PC-3 (cell line): Measurements from ENCODE around the gene LGALSL. TPM values are rescaled to one million over a fixed set of nuclear protein-coding genes. Genes with fewer than 3 reads are reported as not detected.

Experiments used
- ATAC-seq: fragments of 200-7000 bp; cut with Tn5 transposase; 2 replicates; pipeline ENCODE4 v1.9.1; 2020; ENCODE audit warnings: mild to moderate bottlenecking, moderate library complexity
- BruUV-seq: library from RNA; stranded (reverse); fragments of 400-500 nt; replicated peaks from 2 replicates; lab custom pipeline; 2021; lab: Mats Ljungman, UMichigan
- CTCF ChIA-PET: fragments of 300-600 bp; sonication (Branson Sonifier 250); formaldehyde crosslinking; loops from one replicate; lab custom pipeline; 2022; ENCODE audit warnings: antibody characterized with exemption; lab: Charles Lee
- POLR2A ChIA-PET: fragments of 300-600 bp; sonication (Branson Sonifier 250); formaldehyde crosslinking; loops from one replicate; lab custom pipeline; 2022; ENCODE audit warnings: antibody characterized with exemption; ENCODE audit not compliant: unreplicated experiment; lab: Charles Lee
- DNase-seq: peaks from one replicate; pipeline ENCODE4 v3.0.0-alpha.2; 2015
- H2AFZ ChIP-seq: fragments of 300-600 bp; sonication (generic); 2 replicates; pipeline ENCODE4 v1.6.0; 2016; ENCODE audit warnings: antibody characterized with exemption, low read length
- H3F3A ChIP-seq: fragments of 300-600 bp; sonication (generic); one replicate; pipeline ENCODE4 v1.6.0; 2017; ENCODE audit warnings: antibody characterized with exemption, low read length, control low read depth, mild to moderate bottlenecking; ENCODE audit not compliant: unreplicated experiment
- H3K27ac ChIP-seq: fragments of 300-600 bp; sonication (generic); 2 replicates; pipeline ENCODE4 v1.5.1; 2016; ENCODE audit warnings: mild to moderate bottlenecking, low read length
- H3K27me3 ChIP-seq: fragments of 300-600 bp; sonication (generic); 2 replicates; pipeline ENCODE4 v1.6.1; 2016; ENCODE audit warnings: low read length, mixed read lengths
- H3K36me3 ChIP-seq: fragments of 300-600 bp; sonication (generic); 2 replicates; pipeline ENCODE4 v1.6.1; 2016; ENCODE audit warnings: low read depth, mixed run types, low read length, mixed read lengths
- H3K4me1 ChIP-seq: fragments of 300-600 bp; sonication (generic); 2 replicates; pipeline ENCODE4 v1.5.1; 2016; ENCODE audit warnings: low read length; ENCODE audit not compliant: insufficient read depth
- H3K4me2 ChIP-seq: fragments of 300-600 bp; sonication (generic); 2 replicates; pipeline ENCODE4 v1.6.0; 2016; ENCODE audit warnings: low read length
- H3K4me3 ChIP-seq: fragments of 300-600 bp; sonication (generic); 2 replicates; pipeline ENCODE4 v1.5.1; 2016; ENCODE audit warnings: mild to moderate bottlenecking, low read length, mixed read lengths
- H3K79me2 ChIP-seq: fragments of 300-600 bp; sonication (generic); 2 replicates; pipeline ENCODE4 v1.6.1; 2017; ENCODE audit warnings: low read length, mixed read lengths
- H3K9ac ChIP-seq: fragments of 300-600 bp; sonication (generic); 2 replicates; pipeline ENCODE4 v1.6.0; 2016; ENCODE audit warnings: mild to moderate bottlenecking, low read length
- H3K9me2 ChIP-seq: fragments of 300-600 bp; sonication (generic); replicated peaks from 2 replicates; pipeline ENCODE4 v1.6.1; 2016; ENCODE audit warnings: mixed run types, low read length, mixed read lengths
- H3K9me3 ChIP-seq: fragments of 300-600 bp; sonication (generic); 2 replicates; pipeline ENCODE4 v1.6.1; 2016; ENCODE audit warnings: low read length, mixed read lengths
- H4K20me1 ChIP-seq: fragments of 300-600 bp; sonication (generic); 2 replicates; pipeline ENCODE4 v1.6.1; 2016; ENCODE audit warnings: low read length, mixed read lengths
- EZH2 ChIP-seq: fragments of 300-600 bp; sonication (generic); IDR thresholded peaks from one replicate; pipeline ENCODE4 v1.6.1; 2017; ENCODE audit warnings: antibody characterized with exemption, mild to moderate bottlenecking, low read length; ENCODE audit not compliant: unreplicated experiment
- EZH2phosphoT487 ChIP-seq: fragments of 300-600 bp; sonication (generic); IDR thresholded peaks from 2 replicates; pipeline ENCODE4 v1.6.1; 2018; ENCODE audit warnings: mild to moderate bottlenecking, antibody characterized with exemption, low read length, borderline replicate concordance
- intact Hi-C: fragments of 100-400 bp; cut with micrococcal nuclease; formaldehyde crosslinking; loops from 2 replicates; pipeline ENCODE4 v1.9.0; 2023
- total RNA-seq: library from RNA; depleted of rRNA; stranded (reverse); fragments of >200 nt; gene quantifications from 2 replicates; pipeline ENCODE4 v1.2.3, GENCODE V29; 2014
- TF ChIP-seq, protein P1 (sequence below): fragments of 300-600 bp; sonication (generic); conservative IDR thresholded peaks from 2 replicates; pipeline ENCODE4 v1.5.1; 2017; ENCODE audit warnings: antibody characterized with exemption, low read depth, mild to moderate bottlenecking, low read length

The LGALSL gene
- total RNA-seq, 1 experiment from 2014 or later = 16.0 TPM

DNA sequence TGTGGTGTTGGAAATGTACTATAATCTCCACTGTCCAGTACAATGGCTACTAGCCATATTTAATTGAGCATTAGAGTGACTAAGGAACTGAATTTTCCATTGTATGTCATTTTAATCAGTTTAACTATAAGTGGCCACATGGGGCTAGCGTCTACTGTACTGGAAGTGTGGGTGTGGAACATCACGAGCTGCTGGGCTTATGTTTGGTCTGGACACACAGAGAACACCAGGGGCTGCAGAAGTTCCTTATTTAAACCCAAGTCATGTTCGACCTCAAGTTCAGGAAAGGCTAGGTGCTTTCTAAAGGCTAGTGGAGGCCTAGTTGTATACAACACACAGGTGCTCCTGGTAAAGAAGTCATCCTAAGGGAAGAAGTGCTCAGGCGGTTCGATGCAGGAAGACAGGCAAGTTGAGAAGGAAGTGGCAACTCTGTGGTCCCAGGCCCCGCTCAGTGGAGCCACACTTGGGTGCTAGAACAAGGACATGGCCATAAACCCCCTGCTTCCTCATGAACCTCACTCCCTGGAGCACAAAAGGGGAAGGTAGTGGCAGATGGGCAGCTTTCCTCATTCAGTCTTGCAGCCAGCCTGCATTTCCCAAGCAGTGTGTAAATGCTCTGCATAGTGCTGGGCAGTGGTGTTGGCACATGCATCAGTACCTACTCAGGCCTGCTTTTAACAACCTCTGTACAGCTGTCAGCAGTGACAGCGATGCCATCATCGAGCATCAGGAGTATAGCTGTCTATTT is 13.3 kb downstream of the LGALSL start:
- H3K9me3 ChIP-seq = no peaks in the 10 kb centered on the region
- BruUV-seq = no TSS peak
- H3K36me3 ChIP-seq = no peaks in the 10 kb centered on the region
- H2AFZ ChIP-seq = no peak overlapping the region
- DNase-seq (no peak), ATAC-seq (no peak)
- H4K20me1 ChIP-seq = no peaks in the 10 kb centered on the region
- H3K27me3 ChIP-seq = no peaks in the 10 kb centered on the region
- H3K4me2 ChIP-seq = no peak overlapping the region
- H3K9ac ChIP-seq = no peak overlapping the region
- POLR2A ChIA-PET = no interaction called here
- CTCF ChIA-PET = no interaction called here
- no peaks in the 10 kb centered on the region for H3K9me2 ChIP-seq
- peaks cover 14% of the 10 kb centered on the region for H3K4me1 ChIP-seq
- no peak overlapping the region for H3K4me3 ChIP-seq
- H3F3A ChIP-seq = no peaks in the 10 kb centered on the region
- TF ChIP-seq EZH2phosphoT487 (no peak), EZH2 (no peak)
- TF ChIP-seq, protein P1, sequence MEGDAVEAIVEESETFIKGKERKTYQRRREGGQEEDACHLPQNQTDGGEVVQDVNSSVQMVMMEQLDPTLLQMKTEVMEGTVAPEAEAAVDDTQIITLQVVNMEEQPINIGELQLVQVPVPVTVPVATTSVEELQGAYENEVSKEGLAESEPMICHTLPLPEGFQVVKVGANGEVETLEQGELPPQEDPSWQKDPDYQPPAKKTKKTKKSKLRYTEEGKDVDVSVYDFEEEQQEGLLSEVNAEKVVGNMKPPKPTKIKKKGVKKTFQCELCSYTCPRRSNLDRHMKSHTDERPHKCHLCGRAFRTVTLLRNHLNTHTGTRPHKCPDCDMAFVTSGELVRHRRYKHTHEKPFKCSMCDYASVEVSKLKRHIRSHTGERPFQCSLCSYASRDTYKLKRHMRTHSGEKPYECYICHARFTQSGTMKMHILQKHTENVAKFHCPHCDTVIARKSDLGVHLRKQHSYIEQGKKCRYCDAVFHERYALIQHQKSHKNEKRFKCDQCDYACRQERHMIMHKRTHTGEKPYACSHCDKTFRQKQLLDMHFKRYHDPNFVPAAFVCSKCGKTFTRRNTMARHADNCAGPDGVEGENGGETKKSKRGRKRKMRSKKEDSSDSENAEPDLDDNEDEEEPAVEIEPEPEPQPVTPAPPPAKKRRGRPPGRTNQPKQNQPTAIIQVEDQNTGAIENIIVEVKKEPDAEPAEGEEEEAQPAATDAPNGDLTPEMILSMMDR = no peak
- no peak overlapping the region for H3K27ac ChIP-seq
- intact Hi-C loops = no loop called here
- H3K79me2 ChIP-seq = no peaks in the 10 kb centered on the region

DNA sequence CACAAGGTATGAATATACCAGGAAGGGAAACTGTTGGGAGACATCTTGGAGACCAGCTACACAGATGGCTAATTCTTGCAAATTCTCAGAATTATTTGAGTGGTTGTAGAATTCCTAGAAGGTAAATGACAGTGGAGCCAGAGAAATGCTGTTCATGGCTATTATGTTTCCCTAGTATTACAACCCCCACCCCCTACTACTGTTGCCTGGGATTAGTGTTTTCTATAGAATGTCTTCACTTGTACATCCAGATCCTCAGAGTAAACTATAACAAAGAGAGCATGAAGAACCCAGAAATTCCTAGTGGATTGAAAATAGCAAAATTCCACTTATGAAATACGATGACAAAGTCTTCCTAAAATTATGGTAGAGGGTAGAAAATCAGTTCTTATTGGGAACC is 15.3 kb downstream of the LGALSL start:
- BruUV-seq = no TSS peak
- intact Hi-C loops = no loop called here
- no peak for DNase-seq
- Histone ChIP-seq H3K9ac (no peak overlapping the region), H3K27me3 (no peaks in the 10 kb centered on the region), H3K4me1 (no peaks in the 10 kb centered on the region), H4K20me1 (no peaks in the 10 kb centered on the region), H3K79me2 (no peaks in the 10 kb centered on the region), H3K27ac (no peak overlapping the region), H3K36me3 (no peaks in the 10 kb centered on the region), H3K9me2 (no peaks in the 10 kb centered on the region), H3F3A (no peaks in the 10 kb centered on the region), H3K4me3 (no peak overlapping the region), H3K9me3 (no peaks in the 10 kb centered on the region), H2AFZ (no peak overlapping the region), H3K4me2 (no peak overlapping the region)
- no peak for ATAC-seq
- CTCF ChIA-PET = no interaction called here
- POLR2A ChIA-PET = no interaction called here
- TF ChIP-seq EZH2phosphoT487 (no peak), EZH2 (no peak)
- TF ChIP-seq, protein P1 = no peak

- DNase-seq = no peak
- CTCF ChIA-PET = interaction anchor here (0.7 kb wide), 1 partner anchor 139 kb away, joined by 3 read pairs; no protein-coding TSS in a partner anchor
- H3K36me3 ChIP-seq = no peaks in the 10 kb centered on the region
- POLR2A ChIA-PET = no interaction called here
- no peak for ATAC-seq
- no peaks in the 10 kb centered on the region for H4K20me1 ChIP-seq
- H3K27ac ChIP-seq = no peak overlapping the region
- H3F3A ChIP-seq = no peaks in the 10 kb centered on the region
- H2AFZ ChIP-seq = no peak overlapping the region
- no peaks in the 10 kb centered on the region for H3K9me2 ChIP-seq
- BruUV-seq = no TSS peak
- no peaks in the 10 kb centered on the region for H3K4me1 ChIP-seq
- H3K4me3 ChIP-seq = no peak overlapping the region
- intact Hi-C loops = no loop called here
- no peaks in the 10 kb centered on the region for H3K27me3 ChIP-seq
- H3K4me2 ChIP-seq = no peak overlapping the region
- H3K9me3 ChIP-seq = no peaks in the 10 kb centered on the region
- H3K79me2 ChIP-seq = no peaks in the 10 kb centered on the region
- TF ChIP-seq, protein P1 = no peak
- TF ChIP-seq EZH2phosphoT487 = no peak
- TF ChIP-seq EZH2 = no peak
- no peak overlapping the region for H3K9ac ChIP-seq
These were observed 16.1 kb downstream of the LGALSL start for GRCh38 chr2:64470071-64470470.
